Jurkat, Clone E6-1 (cell line): Measurements from ENCODE around the gene SH3TC1.

Experiments used
- DNase-seq: peaks from one replicate; pipeline ENCODE4 v3.0.0-alpha.2; 2011; ENCODE audit warnings: low read depth, low spot score
- H3K4me3 ChIP-seq: 2 replicates; pipeline ENCODE4 v1.5.1; 2011; ENCODE audit warnings: mild to moderate bottlenecking, low read length, control low read depth, moderate library complexity

SH3TC1 gene

DNA sequence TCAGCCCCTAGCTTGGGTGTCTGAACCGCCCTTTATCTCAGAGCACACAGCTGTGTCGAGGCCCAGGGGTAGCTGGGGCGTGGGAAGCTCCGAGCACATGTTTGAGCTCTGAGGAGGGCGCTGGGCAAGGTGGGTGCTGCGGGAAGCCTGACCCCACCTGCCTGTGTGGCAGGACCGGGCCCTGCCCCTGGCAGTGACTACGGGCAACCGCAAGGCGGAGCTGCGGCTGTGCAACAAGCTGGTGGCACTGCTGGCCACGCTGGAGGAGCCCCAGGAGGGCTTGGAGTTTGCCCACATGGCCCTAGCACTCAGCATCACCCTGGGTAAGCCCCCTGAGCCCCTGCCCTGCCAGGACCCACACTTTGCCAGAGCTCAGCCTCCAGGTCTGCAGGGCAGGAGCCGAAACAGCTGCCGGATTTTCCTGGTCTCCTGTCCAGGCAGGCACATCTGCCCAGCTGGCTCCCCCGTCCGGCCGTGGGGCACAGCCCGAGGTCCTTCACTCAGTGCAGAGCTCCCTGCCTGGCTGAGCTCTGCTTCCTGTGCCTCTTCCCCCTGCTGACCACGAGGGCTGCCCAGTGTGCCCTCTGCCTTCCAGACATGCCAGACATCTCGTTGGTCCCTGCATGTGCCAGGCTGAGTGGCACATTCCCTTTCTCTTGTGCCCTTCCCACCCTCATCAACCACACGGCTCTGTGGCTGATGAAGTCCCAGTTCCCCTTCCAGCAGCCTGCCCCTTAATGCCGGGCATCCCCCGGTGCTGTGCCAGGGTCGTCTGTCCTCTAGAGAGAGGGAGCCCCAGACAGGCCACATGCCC lies 37.2 kb downstream of the SH3TC1 start:
- no peak for DNase-seq
- no peak overlapping the region for H3K4me3 ChIP-seq

DNA sequence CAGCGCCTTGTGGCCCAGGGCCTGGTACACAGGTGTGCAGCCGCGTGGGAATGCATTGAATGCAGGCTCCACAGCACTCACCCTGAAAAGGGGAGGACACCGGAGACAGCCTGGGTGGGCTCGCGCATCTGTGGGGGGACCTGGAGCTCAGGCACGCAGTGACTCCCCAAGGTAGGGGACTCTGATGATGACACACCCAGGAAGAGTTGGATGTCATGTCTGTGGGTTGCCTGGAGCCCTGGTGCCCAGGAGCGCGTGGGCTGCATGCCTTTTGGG lies 37.8 kb downstream of the SH3TC1 start:
- no peak for DNase-seq
- H3K4me3 ChIP-seq: no peak overlapping the region

DNA sequence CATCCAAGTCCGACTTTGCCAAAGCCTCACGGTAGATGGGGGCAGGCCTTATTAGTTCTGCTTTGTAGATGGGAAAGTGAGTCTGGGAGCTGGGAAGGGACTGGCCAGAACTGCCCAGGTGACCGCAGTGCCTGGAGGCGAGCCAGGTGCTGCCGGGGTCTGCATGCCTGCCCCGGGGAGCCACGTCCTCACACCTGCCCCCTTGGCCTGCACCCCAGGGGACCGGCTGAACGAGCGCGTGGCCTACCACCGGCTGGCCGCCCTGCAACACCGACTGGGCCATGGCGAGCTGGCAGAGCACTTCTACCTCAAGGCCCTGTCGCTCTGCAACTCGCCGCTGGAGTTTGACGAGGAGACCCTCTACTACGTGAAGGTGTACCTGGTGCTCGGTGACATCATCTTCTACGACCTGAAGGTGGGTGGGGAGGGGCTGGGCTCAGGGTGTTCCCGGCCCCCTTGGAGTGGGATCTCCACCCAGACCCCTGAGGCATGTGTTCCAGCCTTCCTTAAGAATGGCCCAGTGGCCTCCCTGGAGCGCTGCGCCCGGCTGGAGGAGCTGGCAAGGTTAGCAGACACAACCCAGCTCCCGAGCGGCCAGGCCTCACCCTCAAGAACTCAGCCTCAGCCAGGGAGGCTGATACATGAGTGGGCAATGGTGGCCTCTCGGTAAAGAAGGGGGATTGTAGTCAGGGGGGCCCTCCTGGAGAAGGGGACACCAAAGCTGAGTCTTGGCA lies 38.3 kb downstream of the SH3TC1 start:
- H3K4me3 ChIP-seq: no peak overlapping the region
- no peak for DNase-seq

- DNase-seq: no peak
- H3K4me3 ChIP-seq: no peak overlapping the region
Measured at GRCh38 chr4:8238036-8238511, 39.0 kb downstream of the SH3TC1 start.

DNA sequence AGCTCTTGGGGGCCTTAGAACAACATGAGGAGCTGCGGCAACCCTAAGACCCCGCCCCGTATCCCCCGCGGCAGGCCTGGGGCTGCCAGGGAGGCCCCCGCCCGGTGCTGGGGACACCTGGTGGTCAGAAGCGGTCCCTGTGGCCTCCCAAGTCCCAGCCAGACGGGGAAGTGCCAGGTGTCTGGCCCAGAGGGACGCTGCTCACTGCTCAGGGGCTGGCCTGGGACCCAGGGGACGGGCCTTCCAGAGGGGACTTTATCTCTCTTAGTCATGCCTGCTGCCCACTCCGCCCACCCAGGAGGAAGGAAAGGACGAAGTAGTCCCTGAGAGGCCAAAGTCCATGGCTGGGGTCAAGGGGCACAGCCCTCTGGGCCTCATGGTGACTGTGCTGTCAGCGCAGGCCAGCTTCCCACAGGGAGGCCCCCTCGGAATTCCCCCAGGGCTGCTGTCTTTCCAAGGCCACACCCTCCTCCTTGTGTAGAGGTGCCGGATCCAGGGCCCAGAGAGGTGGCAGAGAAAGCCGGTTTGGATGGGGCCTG lies 39.5 kb downstream of the SH3TC1 start:
- H3K4me3 ChIP-seq: no peak overlapping the region
- DNase-seq: no peak

DNA sequence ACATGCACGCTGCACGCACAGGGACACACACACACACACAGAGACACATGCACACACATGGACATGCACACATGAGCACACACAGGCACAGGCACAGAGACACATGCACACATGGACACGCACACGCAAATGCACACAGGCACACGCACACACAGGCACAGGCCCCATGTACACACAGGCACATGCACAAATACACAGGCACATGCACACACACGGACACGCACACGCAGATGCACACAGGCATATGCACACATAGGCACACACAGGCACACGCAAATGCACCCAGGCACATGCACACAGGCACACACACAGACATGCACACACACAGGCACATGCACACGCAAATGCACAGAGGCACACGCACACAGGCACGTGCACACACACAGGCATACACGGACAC lies 40.1 kb downstream of the SH3TC1 start:
- DNase-seq: no peak
- no peak overlapping the region for H3K4me3 ChIP-seq

GRCh38 chr4:8239661-8240060 lies 40.6 kb downstream of the SH3TC1 start:
- H3K4me3 ChIP-seq: no peak overlapping the region
- no peak for DNase-seq

DNA sequence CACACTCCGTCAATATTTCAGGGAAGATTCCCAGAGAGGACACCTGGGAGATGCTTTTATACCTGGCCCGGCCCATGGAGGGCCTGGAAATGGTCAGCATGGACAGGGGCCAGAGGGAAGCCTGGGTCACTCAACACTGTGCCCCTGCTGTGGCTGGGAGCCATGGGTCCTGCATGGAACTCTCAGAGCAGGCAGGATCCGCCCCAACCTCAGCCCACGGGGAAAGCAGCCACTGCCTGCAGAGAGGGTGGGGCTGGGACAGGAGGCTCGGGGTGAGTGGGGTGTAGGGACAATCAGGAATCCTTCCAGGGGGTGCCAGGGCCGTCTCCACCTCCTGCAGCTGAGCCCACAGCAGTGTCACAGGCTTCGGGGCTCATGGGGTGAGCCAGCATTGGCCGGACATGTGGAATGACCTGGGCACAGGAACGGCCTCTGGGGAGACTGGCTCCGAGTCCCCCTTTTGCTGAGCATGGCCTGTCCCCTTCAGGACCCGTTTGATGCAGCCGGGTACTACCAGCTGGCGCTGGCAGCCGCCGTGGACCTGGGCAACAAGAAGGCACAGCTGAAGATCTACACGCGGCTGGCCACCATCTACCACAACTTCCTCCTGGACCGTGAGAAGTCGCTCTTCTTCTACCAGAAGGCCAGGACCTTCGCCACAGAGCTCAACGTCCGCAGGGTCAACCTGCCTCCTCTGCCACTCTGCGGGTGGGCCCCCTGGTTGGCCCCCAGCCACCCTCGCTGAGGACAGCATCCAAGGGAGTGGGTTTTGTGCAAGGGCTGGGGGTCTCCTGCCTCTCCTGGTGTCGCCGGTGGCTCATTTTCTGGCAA lies 41.3 kb downstream of the SH3TC1 start:
- no peak for DNase-seq
- H3K4me3 ChIP-seq: no peak overlapping the region

- DNase-seq: no peak
- no peak overlapping the region for H3K4me3 ChIP-seq
Measured at GRCh38 chr4:8241211-8241779, 42.2 kb downstream of the SH3TC1 start.

- no peak for DNase-seq
- H3K4me3 ChIP-seq: no peak overlapping the region
Measured at GRCh38 chr4:8241895-8242696, 43.0 kb downstream of the SH3TC1 start.

GRCh38 chr4:8242782-8243560 lies 43.9 kb downstream of the SH3TC1 start:
- H3K4me3 ChIP-seq: no peak overlapping the region
- no peak for DNase-seq

DNA sequence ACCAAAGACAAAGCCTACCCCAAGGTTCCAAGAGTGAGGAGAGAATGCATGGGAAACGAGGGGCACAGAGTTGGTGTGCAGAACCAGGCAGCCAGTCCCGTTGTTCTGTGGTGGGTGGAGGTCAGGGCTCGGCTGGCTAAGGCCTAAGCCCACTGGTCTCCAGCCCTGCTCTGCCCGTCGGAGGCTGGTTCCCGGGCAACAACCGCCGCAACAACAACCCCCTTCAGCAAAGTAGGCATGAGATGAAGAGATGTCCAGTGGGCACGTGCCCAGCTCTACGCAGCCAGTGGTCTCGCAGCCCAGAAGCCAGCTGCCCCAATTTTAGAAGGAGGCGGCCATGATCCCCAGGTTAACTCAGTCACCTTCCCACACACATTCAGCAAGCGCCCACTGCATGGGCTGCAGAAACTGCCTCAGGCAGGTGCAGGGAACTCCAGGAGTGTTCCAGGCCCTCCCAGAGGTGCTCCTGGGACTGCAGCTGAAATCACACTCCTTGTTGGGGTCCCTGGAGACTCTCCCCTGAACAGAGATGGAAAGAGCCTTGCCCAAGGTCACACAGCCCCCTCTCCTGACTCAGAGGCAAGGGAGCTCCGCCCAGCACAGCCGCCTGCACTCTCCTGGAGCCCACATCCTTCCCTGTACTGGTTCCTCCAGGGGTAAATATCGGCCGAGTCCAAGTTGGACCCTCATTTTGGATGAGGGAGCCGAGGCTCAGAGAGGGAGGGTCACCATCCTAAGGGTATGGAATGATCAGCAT lies 45.1 kb downstream of the SH3TC1 start:
- no peak for DNase-seq
- no peak overlapping the region for H3K4me3 ChIP-seq

DNA sequence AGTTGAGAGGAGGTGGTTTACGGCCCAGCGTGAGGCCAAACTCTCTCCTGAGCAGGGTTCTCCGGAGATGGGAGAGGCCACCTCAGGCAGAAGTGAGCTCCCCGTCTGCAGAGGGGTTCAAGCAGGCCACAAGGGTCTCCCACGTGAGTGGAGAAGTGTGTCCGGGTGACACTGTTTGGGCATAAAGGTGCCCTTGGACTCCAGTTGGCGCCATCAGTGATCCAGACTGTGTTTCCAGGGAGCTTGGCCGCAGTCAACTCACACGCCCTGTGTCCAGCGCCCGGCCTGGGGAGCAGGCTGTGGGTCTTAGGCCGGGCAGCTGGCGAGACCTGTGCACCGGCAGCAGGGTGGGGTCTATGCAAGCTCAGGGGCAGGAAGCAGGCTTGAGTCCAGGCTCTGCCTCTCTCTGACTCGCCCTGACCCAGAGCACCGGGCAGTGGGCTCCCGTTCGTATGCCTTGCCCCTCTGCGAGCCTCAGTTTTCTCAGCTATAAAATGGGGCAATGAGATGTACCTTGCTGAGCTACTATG lies 45.9 kb downstream of the SH3TC1 start:
- no peak overlapping the region for H3K4me3 ChIP-seq
- no peak for DNase-seq

GRCh38 chr4:8245884-8246833 lies 47.1 kb downstream of the SH3TC1 start:
- H3K4me3 ChIP-seq: no peak overlapping the region
- DNase-seq: no peak

DNA sequence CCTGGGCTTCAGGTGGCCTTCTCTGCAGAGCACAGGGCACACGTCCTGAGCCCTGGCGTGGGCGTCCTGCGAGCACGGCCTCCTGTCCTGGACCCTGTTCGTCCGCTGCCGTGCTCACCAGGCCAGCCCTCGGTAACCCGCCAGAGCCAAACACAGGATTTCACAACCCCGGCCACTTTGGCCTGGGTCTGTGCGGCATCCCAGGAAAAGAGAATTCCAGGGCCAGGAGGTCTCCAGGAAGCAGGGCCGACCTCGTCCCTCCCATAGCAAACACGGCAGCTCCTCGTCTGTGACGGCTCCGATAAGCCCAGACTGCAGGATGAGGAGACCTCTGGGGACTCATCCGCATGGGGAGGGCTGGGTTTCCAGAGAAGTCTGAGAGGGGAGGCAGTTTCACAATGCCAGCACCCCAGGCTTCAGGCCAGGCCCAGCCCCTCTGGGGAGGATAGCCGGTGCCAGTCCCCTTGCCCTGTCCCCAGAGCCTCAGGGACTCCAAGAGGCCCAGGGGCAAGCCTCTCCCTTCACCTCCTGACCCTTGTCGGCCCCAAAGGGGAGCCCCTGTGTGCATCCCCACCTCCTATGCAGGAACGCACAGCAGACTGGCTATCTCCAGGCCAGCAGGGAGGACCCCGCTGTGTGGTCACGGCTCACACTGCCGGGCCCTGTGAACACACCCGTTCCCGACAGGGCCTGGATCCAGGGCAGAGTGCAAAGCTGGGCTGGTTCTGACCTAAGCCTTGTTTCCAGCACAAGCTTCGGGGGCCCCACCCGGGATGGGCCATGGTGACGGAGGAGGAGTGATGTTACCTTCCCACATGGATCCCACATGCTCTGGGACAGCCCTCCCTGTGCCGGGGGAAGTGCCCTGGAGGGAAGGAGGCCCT lies 48.2 kb downstream of the SH3TC1 start:
- no peak overlapping the region for H3K4me3 ChIP-seq
- no peak for DNase-seq
